Measurements from ENCODE around the gene PDZRN3.

The PDZRN3 gene

GRCh38 chr3:73332558-73332957, 292.2 kb downstream of the PDZRN3 start:
- H3K4me1 ChIP-seq (ENCODE audit: control extremely low read depth in 1 of 4, control insufficient read depth in 4 of 4, insufficient read depth in 4 of 4, low read length in 3 of 4): no peaks in the 10 kb centered on the region
- ChIA-PET POLR2A (no interaction called here), CTCF (no interaction called here)
- H3K27me3 ChIP-seq (replicated peaks in 2 of 5; ENCODE audit: control insufficient read depth in 4 of 5, insufficient read depth in 5 of 5, low read length in 4 of 5): no peaks in the 10 kb centered on the region
- no peak overlapping the region for H3K4me3 ChIP-seq (ENCODE audit: control insufficient read depth in 1 of 7, extremely low read depth in 1 of 7, insufficient read depth in 4 of 7, low read depth in 2 of 7, low read length in 6 of 7)
- no peaks in the 10 kb centered on the region for H3K9me3 ChIP-seq (ENCODE audit: control extremely low read depth in 1 of 5, control insufficient read depth in 4 of 5, insufficient read depth in 2 of 5, low read depth in 1 of 5, low read length in 4 of 5)
- WGBS (ENCODE audit: insufficient coverage): 50% methylated on average over 1 of the region's 3 CpGs
- DNase-seq: no peak
- H3K27ac ChIP-seq (ENCODE audit: insufficient read depth in 1 of 2, low read depth in 1 of 2, low read length in 2 of 2, poor library complexity in 1 of 2, severe bottlenecking in 2 of 2): no peak overlapping the region
- no peaks in the 10 kb centered on the region for H3K36me3 ChIP-seq (ENCODE audit: control insufficient read depth in 4 of 4, insufficient read depth in 4 of 4, low read length in 3 of 4)
